Activated T-cell treated with anti-CD3 and anti-CD28 coated beads for 48 hours (primary cell): Measurements from ENCODE around the gene SHROOM3.
"Not testable (repeated sequence)": the region's sequence is repeated elsewhere in the genome, so short reads cannot be mapped to it uniquely, and the experiment has no call there.

ENCODE experiments used
- DNase-seq: peaks from one replicate; pipeline ENCODE4 v3.0.0-alpha.2; 2020; ENCODE audit warnings: low read depth

SHROOM3 gene

DNA sequence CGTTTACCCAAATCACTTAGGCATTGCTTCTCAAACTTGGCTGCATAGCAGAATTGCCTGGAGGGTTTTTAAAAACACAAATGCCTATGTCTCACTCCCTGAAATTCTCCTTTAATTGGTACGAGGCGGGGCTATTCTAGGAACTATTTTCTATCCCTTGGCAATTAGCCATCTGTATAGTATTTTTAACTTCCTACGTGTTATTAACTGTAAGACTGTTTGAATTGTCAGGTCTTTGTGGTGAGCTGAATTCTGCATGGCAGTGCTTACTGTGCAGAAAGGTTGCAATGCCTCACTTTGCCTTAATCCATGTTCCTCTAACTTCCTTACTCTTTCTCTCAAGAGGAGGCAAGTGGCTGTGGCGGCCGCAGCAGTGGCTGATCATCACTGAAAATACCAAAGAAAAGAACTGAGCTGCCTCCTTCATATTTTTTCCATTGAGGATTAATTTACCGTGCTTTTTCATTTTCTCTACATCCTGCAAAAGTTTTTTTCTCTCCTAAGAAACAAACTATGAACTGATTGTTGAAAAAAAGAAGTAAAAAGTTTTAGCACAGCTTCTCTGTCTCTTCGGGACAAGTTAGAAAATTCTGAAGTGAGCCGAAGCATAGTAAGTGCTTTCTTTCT, at the start of gene SHROOM3:
Gene SHROOM3, plus strand, starts transcription at position 329 of the 627 bp plus-strand sequence. CDS start 824 bp downstream, outside the sequence.
- DNase-seq: no peak

DNA sequence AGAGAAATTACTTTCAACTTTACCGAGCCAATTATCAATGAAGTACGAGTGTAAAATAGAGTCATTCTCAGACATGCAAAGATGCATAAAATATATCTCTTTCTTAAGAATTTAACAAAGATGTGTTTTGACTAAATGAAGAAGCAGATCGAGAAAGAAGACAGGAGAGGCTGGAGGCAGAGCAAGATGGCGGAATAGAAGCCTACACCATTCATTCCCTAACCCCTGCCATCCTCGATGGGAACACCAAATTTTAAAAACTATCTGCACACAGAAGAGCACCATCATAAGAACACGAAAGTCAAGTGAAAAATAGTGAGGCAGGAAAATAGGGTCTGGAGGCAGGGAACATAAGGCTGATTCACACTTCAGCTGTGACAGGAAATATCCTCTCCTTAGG, 49.1 kb upstream of the SHROOM3 start:
- no peak for DNase-seq

DNA sequence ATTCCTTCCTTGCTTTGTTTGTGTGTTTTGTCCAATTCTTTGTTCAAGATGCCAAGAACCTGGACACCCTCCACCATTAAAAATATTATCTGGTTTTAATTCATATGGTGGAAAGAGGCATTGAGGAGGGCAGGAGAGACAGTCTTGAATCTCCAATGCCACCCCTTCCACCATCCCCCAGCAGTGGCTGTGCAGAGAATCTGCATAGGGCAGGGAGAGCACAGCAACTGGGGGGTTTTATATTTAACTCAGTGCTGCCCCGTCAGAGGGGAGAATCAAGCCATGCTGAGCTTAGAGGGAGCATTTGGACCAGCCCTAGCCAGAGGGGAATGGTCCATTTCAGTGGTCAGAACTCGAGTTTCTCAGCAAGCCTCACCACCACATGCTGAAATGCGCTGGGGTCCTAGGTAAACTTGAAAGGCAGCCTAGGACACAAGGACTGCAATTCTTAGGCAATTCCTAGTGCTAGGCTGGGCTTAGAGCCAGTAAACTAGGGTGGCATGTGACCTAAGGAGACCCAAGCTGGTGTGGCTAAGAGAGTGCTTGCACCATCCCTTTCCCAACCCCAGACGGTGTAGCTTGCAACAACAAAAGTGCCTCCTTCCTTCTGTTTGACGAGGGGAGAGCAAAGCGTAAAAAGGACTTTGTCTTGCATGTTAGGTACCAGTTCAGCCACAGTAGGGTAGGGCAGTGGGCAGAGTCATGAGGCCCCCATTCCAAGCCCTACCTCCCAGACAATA, 48.3 kb upstream of the SHROOM3 start:
- no peak for DNase-seq

DNA sequence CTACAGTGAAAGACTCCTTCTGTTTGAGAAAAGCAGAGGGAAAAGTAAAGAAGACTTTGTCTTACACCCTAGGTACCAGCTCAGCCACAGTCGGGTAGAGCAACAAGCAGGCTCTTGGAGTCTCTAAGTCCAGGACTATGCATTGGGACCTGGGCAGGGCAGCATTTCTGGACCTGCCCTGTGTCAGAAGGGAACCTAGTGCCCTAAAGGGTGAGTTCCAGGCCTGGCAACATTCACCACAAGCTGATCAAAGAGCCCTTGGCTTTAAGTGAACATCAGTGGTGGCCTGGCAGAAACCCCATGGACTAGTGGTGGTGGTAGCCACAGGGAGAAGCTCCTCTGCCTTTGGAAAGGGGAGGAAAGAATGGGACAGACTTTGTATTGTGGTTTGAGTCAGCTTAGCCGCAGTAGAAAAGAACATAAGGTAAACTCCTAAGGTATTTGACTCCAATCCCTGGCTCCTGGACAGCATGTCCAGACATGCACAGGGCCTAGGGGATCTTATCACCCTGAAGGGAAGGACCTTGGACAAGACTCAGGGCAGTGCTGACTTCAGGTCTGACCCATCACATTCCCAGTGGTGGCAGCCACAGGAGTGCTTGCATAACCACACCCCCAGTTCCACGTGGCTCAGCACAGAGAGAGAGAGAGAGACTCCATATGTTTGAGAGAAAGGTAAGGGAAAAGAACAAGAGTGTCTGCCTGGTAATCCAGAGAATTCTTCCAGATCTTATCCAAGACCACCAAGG, 46.7 kb upstream of the SHROOM3 start:
- no peak for DNase-seq

DNA sequence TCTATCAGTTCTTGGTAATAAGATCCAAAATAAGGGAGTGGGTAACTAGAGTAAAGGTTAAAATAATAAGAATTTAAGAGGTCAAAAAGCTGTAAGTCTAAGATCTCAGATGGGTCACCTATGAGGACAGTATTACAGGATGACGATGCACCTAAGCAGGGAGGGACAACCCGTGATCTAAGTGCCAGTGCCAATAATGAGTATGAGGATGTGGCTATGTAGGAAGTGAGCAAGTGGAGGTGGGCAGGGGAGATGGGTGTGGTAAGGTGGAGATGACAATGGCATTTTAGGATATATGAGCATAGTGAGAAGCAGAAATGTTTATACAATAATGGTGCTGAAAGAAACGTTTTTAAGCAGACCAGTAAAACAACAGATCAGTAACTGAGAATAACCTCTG, 33.4 kb upstream of the SHROOM3 start:
- no peak for DNase-seq

DNA sequence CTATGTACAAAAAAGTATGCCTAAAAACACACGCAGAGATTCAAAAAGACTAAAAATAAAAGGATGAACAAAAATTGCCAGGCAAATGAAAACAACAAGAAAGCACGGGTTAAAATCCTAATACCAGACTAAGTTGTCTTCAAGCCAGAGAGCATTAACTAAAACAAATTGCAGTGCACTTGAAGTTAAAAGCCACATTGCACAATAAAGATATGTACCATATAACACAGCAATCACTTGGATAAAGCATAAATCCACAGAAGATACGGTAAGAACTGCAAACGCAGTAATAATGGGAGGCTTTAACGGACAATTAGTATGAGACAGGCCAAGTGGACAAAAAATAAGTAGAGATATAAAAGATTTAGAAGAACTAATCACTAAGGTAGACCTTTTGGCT, 28.9 kb upstream of the SHROOM3 start:
- DNase-seq: no peak

DNA sequence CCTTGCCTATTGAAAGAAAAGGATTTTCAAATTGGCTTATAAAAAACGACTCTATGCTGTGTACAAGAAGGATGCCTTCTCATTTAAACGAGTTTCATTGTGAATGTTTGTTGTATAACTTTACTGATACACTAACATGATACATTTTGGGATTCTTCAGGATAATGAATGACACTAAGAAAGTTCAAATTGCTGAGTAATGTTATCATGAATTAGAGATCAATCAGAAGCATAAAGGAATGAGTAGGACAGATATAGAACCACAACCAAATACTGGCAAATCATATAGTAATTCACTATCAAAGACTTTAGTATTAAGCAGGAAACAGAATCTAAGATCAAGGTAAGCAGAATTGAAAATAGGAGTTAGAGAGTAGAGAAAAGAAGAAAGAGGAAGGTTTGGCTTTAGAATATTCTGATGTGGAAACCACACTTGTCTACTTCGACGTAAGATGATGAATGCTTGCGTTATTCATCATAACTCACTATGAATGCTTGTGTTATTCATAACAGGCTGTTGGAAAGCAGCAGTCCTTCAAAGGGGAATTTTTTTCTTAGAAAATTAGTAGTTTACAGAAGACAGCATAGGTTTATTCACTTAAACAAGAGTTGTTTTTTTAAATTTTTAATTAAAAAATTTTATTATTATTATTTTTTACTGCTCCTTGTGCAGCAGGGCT, 27.4 kb upstream of the SHROOM3 start:
- no peak for DNase-seq

DNA sequence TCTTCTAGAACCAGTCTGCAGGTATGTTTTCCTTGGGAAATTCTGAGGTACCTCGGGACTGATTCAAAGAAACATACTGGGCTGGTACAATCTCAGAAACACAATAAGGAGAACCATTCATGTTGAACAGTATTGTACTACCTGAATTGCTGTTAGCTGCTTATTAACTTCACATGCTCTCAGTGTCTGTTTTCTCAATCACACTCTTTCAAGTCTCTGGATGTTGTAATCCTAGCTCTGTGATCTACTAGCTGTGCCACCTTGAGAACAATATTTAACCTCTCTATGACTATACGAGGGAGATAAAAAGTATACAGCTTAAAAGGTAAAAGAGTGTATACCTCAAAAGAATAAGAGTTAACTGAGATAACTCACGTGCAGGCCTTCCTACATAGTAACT, 24.4 kb upstream of the SHROOM3 start:
- DNase-seq: no peak

DNA sequence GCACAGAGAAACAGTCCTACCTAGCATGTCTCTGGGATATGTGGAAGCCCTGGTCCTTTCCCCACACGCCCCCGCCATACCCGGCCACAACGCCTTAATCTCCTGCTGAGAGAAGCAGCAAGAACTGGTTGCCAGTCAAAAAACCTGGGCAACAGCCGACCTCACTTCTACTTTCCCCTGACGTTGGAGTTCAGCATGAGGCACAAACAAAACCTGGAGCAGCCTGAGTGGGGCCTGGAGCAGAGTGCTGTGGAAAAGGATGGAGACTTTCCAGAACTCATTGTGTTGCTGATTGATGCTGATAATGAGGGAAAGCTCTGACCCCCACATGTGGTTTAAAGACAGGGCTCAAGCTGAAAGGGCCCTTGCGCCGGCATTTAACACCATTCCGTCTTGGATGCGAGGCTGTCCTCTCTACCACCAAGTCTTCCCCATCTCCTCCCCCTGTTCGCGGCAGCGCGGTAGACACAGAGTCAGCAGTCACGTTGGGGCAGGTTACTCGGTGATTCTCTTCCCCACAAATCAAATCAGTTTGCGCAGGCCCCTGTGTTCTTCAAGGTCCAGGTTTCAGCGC, 14.8 kb upstream of the SHROOM3 start:
- no peak for DNase-seq

DNA sequence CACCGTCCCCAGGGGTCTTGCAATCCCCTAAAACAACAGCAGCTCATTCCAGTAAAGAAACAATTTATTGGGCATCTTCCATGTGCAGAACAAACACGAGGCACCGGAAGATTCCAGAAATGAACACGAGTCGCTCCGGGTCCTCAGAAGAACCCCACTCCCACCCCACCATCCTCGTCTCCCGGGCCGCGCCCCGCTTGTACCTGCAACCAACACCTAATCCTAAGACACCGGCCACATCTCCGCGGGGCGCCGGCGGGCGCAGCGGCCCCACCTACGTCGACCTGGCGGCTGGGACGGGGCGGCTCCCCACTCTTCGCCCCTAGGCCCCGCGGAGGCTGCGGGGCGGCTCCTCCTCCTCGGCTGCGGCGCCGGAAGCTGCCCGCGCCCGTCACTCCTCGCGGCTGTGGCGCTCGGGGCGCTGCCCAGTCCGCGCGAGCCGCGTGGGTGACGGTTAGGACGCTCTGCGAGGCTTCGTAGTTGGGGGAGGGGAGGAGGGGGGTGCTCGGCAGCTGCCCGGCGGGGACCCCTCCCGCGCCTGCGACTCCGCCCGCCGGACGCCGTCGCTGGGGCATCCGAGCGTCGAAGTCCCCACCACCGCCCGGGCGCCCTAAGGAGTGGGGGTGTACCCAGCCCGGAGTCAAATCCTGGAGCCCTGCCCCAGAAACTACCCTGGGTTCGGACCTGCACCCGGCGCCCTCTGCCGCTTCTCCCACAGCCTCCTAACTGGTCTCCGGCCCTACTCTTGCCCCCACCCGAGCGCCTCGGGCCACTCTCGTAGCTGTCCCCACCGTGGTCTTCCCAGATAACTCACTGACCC, 14.1 kb upstream of the SHROOM3 start, which contains the start of gene CCDC158:
Gene CCDC158, minus strand, starts transcription at position 380 of the 820 bp plus-strand sequence. CDS start 17,934 bp downstream, outside the sequence.
- peak; percentile 7 for DNase-seq

DNA sequence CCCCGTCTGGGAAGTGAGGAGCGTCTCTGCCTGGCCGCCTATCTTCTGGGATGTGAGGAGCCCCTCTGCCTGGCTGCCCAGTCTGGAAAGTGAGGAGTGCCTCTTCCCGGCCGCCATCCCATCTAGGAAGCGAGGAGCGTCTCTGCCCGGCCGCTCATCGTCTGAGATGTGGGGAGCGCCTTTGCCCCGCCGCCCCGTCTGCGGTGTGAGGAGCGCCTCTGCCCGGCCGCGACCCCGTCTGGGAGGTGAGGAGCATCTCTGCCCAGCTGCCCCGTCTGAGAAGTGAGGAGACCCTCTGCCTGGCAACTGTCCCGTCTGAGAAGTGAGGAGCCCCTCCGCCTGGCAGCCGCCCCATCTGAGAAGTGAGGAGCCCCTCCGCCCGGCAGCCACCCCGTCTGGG, 11.9 kb upstream of the SHROOM3 start:
- not testable (repeated sequence) for DNase-seq

DNA sequence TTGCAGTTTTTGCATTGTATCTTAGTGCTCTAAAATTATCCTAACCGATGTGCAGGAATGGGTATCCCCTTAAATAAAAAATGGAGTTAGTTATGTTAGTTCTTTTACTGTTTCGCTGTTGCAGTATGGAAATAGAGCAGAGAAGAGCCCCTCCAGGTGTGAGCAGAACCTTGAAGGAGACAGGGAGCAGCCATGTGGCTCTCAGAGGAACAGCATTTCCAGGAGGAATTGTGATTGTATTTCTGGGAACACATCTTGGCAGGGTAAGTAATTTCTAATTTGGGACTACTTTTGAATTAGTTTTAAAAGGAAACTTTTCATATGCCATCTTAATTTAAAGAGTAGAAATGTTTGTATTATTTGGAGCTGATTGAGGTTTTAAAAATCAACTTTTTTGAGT, 8.8 kb upstream of the SHROOM3 start:
- DNase-seq: no peak

DNA sequence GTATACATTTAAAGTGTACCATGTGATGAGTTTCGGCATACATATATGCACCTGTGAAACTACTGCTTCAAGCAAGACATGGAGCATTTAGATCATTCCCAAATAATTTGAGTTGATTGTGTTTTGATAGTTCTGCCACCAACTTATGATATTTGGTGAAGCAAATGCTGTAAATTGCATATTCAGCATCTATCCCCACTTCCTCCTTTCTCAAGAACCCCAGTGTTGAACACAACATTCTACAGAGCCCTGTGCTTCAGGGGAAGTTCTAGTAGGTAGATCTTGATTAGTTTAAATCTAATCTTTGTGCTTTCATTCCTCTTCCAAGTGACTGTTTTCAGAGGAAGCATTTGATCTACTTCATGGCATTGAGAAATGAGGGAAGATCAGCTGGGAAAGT, 5.4 kb upstream of the SHROOM3 start:
- DNase-seq: no peak

DNA sequence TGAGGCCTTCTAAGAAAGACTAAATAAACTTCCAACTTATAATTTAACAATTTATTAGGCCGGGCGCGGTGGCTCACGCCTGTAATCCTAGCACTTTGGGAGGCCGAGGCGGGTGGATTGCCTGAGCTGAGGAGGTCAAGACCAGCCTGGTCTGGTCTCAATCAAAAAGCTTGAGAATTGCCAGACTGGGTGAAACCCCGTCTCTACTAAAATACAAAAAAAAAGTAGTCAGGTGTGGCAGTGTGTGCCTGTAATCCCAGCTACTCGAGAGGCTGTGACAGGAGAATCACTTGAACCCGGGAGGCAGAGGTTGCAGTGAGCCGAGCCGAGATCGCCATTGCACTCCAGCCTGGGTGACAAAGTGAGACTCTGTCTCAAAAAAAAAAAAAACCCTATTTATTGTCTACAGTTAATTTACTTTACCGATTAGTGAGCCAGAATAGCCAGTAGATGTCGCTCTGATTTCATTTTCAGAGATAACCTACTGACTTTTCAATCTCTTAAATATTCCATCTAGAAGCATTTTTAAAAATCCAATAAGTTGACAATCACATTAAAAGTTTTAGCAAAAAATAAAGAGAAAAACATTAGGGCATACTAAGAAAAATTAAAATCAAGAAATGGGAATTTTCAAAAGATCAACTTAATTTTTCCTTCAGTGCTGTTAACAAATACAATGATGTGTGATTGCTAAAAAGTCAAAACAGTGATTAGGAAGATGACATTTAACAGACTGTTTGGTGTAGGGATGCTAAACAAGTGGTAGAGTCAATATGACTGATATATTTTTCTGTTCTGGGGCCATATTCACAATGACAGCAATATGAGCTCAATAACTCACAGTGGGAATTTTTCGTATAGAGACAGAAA, 4.3 kb upstream of the SHROOM3 start:
- DNase-seq: no peak

DNA sequence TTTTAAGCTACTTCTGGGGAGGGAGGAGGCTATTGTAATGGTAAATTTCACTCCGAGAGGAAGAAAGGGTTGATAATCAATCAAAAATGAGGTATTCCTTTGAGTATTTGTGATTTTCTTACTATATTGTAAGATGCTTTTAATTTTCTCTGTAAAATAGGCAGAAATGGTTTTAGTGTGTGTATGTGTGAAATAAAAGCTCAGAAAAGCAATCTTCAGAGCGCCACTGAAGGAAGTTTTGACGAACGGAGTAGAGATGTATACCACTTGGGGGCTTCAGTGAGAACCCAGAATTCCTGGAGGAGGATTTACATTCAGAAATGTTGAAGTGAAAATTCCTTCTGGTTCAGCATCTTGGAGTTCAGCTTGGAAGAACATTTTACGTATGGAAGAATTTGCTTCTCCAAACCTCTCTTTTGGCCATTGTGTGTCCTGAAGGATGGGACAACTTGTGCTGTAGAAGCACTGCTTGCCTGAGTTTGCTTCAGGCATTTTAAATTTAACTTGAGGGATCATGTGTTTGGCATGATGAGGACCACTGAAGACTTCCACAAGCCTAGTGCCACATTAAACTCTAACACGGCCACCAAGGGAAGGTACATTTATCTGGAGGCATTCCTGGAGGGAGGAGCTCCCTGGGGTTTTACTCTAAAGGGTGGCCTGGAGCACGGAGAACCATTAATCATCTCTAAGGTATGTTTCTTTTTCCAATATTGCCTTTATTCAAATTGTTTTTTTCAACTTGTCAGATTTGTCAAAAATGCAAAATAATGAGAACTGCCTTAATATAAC, 695 bp downstream of the SHROOM3 start:
- DNase-seq: no peak

DNA sequence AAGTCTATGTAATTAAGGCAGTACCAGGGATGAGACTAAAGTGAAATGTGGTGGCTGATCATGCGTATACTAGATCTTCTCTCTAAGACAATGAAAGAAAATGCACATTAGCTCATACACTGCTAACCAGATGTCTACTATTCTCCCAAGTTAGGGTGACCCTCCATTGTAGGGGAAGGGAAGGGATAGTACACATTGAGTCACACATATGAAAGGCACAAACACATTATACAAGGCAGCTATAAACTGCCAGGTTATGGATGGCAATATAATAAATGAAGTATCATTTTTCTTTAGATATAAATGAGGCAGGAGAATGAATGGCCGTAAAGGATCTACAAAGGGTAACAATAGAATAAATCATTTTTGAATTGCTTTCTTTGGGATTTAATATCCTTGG, 4.5 kb downstream of the SHROOM3 start:
- no peak for DNase-seq

DNA sequence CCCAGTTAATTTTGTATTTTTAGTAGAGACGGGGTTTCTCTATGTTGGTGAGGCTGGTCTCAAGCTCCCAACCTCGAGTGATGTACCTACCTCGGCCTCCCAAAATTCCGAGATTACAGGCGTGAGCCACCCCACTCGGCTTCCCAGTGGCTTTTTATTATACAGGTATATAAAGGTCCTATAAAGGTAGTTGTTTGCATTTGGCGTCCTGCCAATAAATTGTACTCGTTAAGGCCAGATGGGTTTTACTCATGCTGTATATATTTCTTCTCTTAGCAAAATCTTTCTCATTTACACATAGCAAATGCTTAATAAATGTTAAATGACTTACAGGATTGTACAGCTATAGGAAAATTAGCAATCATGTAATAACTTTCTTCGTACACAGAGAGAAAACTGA, 6.9 kb downstream of the SHROOM3 start:
- DNase-seq: no peak

DNA sequence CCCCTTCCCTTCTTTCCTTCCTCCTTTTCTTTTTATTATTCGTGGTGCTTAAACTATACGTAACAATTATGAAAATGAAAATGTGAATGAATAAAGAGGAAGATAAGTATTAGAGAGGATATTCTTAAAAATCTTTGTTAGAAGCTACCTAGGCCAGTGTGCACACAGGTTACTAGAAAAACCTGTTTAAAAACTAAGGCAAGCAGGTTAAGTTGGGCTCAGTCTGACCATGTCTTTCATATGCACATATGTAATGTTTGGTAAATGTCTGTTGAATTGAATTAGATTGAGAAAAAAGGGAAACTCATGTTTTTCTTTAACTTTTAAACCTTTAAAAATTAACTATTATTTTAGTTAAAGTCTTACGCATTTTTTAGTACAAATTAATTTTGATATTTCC, 7.8 kb downstream of the SHROOM3 start:
- no peak for DNase-seq

DNA sequence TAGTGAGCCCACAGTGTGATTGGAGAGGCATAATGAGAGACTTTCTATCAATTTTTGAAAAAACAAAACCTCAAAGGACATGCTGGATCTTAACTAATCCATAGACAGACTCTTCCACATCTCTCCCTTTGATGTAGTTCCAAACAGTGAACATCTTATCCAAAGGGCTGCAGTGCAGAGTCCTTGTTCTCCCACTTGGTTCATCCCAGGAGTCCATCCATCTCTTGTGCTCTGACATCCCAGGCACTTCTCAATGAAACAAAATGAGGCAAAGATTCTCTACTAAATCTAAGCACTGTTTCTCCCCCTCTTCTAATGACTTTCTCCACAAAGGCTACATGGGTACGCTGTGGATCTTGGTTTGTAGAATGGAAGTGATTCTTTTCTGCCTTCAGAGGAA, 8.3 kb downstream of the SHROOM3 start:
- no peak for DNase-seq
